Parathyroid adenoma (tissue), 2 donors: Measurements from ENCODE around the gene FAM72C.
A peak's percentile ranks its signal among the peaks of the same experiment; 100 is the strongest.
"Not testable (repeated sequence)": the region's sequence is repeated elsewhere in the genome, so short reads cannot be mapped to it uniquely, and the experiment has no call there.

ENCODE experiments used
- H2AFZ ChIP-seq: fragments of 300-600 bp; sonication (generic); one replicate; pipeline ENCODE4 v1.7.0; 2017; ENCODE audit warnings: antibody characterized with exemption, mild to moderate bottlenecking
- H3K27ac ChIP-seq: fragments of 300-600 bp; sonication (generic); one replicate; pipeline ENCODE4 v1.7.0; 2017
- H3K27me3 ChIP-seq: fragments of 300-600 bp; sonication (generic); one replicate; pipeline ENCODE4 v1.7.0; 2017; ENCODE audit warnings: low read length; ENCODE audit not compliant: control insufficient read depth, insufficient read depth
- H3K36me3 ChIP-seq: fragments of 300-600 bp; sonication (generic); one replicate; pipeline ENCODE4 v1.7.0; 2017; ENCODE audit warnings: low read length; ENCODE audit not compliant: control insufficient read depth, insufficient read depth
- H3K4me1 ChIP-seq: fragments of 300-600 bp; sonication (generic); one replicate; pipeline ENCODE4 v1.7.0; 2017; ENCODE audit warnings: control low read depth
- H3K4me2 ChIP-seq: fragments of 300-600 bp; sonication (generic); one replicate; pipeline ENCODE4 v1.7.0; 2017; ENCODE audit warnings: low read length
- H3K4me3 ChIP-seq: fragments of 300-600 bp; sonication (generic); one replicate; pipeline ENCODE4 v1.7.0; 2017; ENCODE audit warnings: low read depth, low read length
- H3K79me2 ChIP-seq: fragments of 300-600 bp; sonication (generic); one replicate; pipeline ENCODE4 v1.7.0; 2017; ENCODE audit warnings: control low read depth
- H3K9ac ChIP-seq: fragments of 300-600 bp; sonication (generic); one replicate; pipeline ENCODE4 v1.7.0; 2017; ENCODE audit warnings: mild to moderate bottlenecking
- H3K9me3 ChIP-seq: fragments of 300-600 bp; sonication (generic); one replicate; pipeline ENCODE4 v1.7.0; 2017; ENCODE audit warnings: low read length; ENCODE audit not compliant: control insufficient read depth
- CTCF ChIP-seq: fragments of 300-600 bp; sonication (generic); IDR thresholded peaks from one replicate; pipeline ENCODE4 v1.7.0; 2017; ENCODE audit warnings: antibody characterized with exemption, mild to moderate bottlenecking
- donor health status: primary hyperparathyroidism.

FAM72C gene

GRCh38 chr1:143943319-143943978, 28.3 kb downstream of the FAM72C start:
- not testable (repeated sequence) for H2AFZ ChIP-seq, H3K4me1 ChIP-seq, H3K79me2 ChIP-seq, H3K4me3 ChIP-seq, H3K4me2 ChIP-seq, H3K27ac ChIP-seq, H3K27me3 ChIP-seq, H3K9ac ChIP-seq, H3K9me3 ChIP-seq, H3K36me3 ChIP-seq

- not testable (repeated sequence) for H3K36me3 ChIP-seq
These were observed 29.4 kb downstream of the FAM72C start for GRCh38 chr1:143942238-143942860.

GRCh38 chr1:143939666-143940065, 32.1 kb downstream of the FAM72C start:
- H3K4me2 ChIP-seq, H3K36me3 ChIP-seq, H3K79me2 ChIP-seq, H3K27ac ChIP-seq, H3K9ac ChIP-seq, H2AFZ ChIP-seq, H3K27me3 ChIP-seq, H3K4me3 ChIP-seq, H3K4me1 ChIP-seq, H3K9me3 ChIP-seq: not testable (repeated sequence)

More at GRCh38 chr1:143942238-143942860, 29.4 kb downstream of the FAM72C start:
- not testable (repeated sequence) for H3K4me3 ChIP-seq, H2AFZ ChIP-seq, H3K27ac ChIP-seq, H3K4me2 ChIP-seq, H3K79me2 ChIP-seq, H3K27me3 ChIP-seq, H3K9me3 ChIP-seq, H3K4me1 ChIP-seq, H3K9ac ChIP-seq

- not testable (repeated sequence) for H2AFZ ChIP-seq, H3K4me3 ChIP-seq, H3K36me3 ChIP-seq, H3K9ac ChIP-seq, H3K27ac ChIP-seq, H3K79me2 ChIP-seq, H3K4me2 ChIP-seq, H3K27me3 ChIP-seq, H3K4me1 ChIP-seq, H3K9me3 ChIP-seq
These were observed 32.9 kb downstream of the FAM72C start for GRCh38 chr1:143938922-143939321.

- H3K79me2 ChIP-seq, H3K9me3 ChIP-seq, H3K27ac ChIP-seq, H3K27me3 ChIP-seq, H3K4me3 ChIP-seq, H3K4me1 ChIP-seq, H3K4me2 ChIP-seq, H2AFZ ChIP-seq, H3K36me3 ChIP-seq, H3K9ac ChIP-seq: not testable (repeated sequence)
- peak; percentile 30 for TF ChIP-seq CTCF
These were observed 35.2 kb downstream of the FAM72C start for GRCh38 chr1:143936457-143937115.

GRCh38 chr1:143919127-143919526, 52.7 kb downstream of the FAM72C start:
- H3K27ac ChIP-seq, H3K9ac ChIP-seq, H3K4me1 ChIP-seq, H3K9me3 ChIP-seq, H3K27me3 ChIP-seq, H3K79me2 ChIP-seq, H3K4me3 ChIP-seq, H2AFZ ChIP-seq, H3K36me3 ChIP-seq, H3K4me2 ChIP-seq: not testable (repeated sequence)

GRCh38 chr1:143918552-143918951, 53.2 kb downstream of the FAM72C start:
- H3K27ac ChIP-seq, H3K9me3 ChIP-seq: not testable (repeated sequence)

GRCh38 chr1:143913705-143914104, 58.1 kb downstream of the FAM72C start:
- not testable (repeated sequence) for H3K4me3 ChIP-seq, H3K36me3 ChIP-seq, H2AFZ ChIP-seq, H3K4me2 ChIP-seq, H3K27me3 ChIP-seq, H3K79me2 ChIP-seq, H3K9me3 ChIP-seq, H3K4me1 ChIP-seq, H3K27ac ChIP-seq, H3K9ac ChIP-seq

More at GRCh38 chr1:143918552-143918951, 53.2 kb downstream of the FAM72C start:
- not testable (repeated sequence) for H3K9ac ChIP-seq, H3K79me2 ChIP-seq, H3K27me3 ChIP-seq, H3K4me3 ChIP-seq, H3K4me2 ChIP-seq, H3K4me1 ChIP-seq, H3K36me3 ChIP-seq, H2AFZ ChIP-seq
